Naive thymus-derived CD4-positive, alpha-beta T cell (primary cell): Measurements from ENCODE around the gene KRTAP13-3. TPM values are rescaled to one million over a fixed set of nuclear protein-coding genes. Genes with fewer than 3 reads are reported as not detected.

Source experiments
- ATAC-seq: fragments of 150-1000 bp; cut with Tn5 transposase; 2 replicates; pipeline ENCODE4 v1.10.0; 2021; ENCODE audit warnings: mild to moderate bottlenecking, moderate library complexity
- CTCF ChIA-PET: fragments of 350-600 bp; sonication (Branson Sonifier 250); formaldehyde crosslinking; loops from one replicate; lab custom pipeline; 2021; ENCODE audit warnings: antibody characterized with exemption; lab: Charles Lee
- POLR2A ChIA-PET: fragments of 350-600 bp; sonication (Branson Sonifier 250); formaldehyde crosslinking; loops from one replicate; lab custom pipeline; 2021; ENCODE audit warnings: antibody characterized with exemption, inconsistent platforms; lab: Charles Lee
- DNase-seq, 9 donors: peaks; one replicate each; pipeline versions ENCODE4 v3.0.0 to v3.0.0-alpha.2; 2020 to 2022; ENCODE audit warnings: mixed read lengths in 1 of 9
- H3K27ac ChIP-seq: one replicate; pipeline ENCODE4 v1.7.0; 2013; ENCODE audit warnings: mild to moderate bottlenecking, low read depth, low read length, moderate library complexity
- H3K27me3 ChIP-seq, 2 donors: one replicate each; pipeline ENCODE4 v1.7.0; 2013; ENCODE audit warnings: low read length in 2 of 2, mild to moderate bottlenecking in 2 of 2, moderate library complexity in 2 of 2; ENCODE audit not compliant: control insufficient read depth in 2 of 2, insufficient read depth in 2 of 2
- H3K36me3 ChIP-seq, 3 experiments: 1 replicate in 2 of 3; 2 replicates in 1 of 3; pipeline ENCODE4 v1.7.0; 2013; ENCODE audit warnings: low read length in 3 of 3, mild to moderate bottlenecking in 3 of 3, moderate library complexity in 1 of 3; ENCODE audit not compliant: insufficient read depth in 3 of 3, control insufficient read depth in 2 of 3
- H3K4me1 ChIP-seq, 2 donors: one replicate each; pipeline ENCODE4 v1.7.0; 2013; ENCODE audit warnings: low read length in 2 of 2, mild to moderate bottlenecking in 2 of 2, moderate library complexity in 1 of 2; ENCODE audit not compliant: control insufficient read depth in 2 of 2, insufficient read depth in 2 of 2
- H3K4me3 ChIP-seq: 2 replicates; pipeline ENCODE4 v1.7.0; 2013; ENCODE audit warnings: mild to moderate bottlenecking, low read length
- H3K9me3 ChIP-seq, 3 experiments: 1 replicate in 2 of 3; 2 replicates in 1 of 3; pipeline ENCODE4 v1.7.0; 2013; ENCODE audit warnings: low read length in 3 of 3; ENCODE audit not compliant: control insufficient read depth in 2 of 3
- H3K27ac Mint-ChIP-seq, 9 donors: one replicate each; pipeline ENCODE4 v1.8.0; 2020 to 2022; ENCODE audit warnings: mixed read lengths in 9 of 9, mild to moderate bottlenecking in 8 of 9, moderate library complexity in 5 of 9, inconsistent platforms in 2 of 9
- H3K27me3 Mint-ChIP-seq, 5 donors: one replicate each; pipeline ENCODE4 v1.8.0; 2021 to 2022; ENCODE audit warnings: mixed read lengths in 5 of 5, mild to moderate bottlenecking in 1 of 5
- H3K36me3 Mint-ChIP-seq, 5 donors: one replicate each; pipeline ENCODE4 v1.8.0; 2020 to 2022; ENCODE audit warnings: mixed read lengths in 5 of 5, mild to moderate bottlenecking in 3 of 5, inconsistent platforms in 1 of 5
- H3K4me1 Mint-ChIP-seq, 7 donors: one replicate each; pipeline ENCODE4 v1.8.0; 2020 to 2022; ENCODE audit warnings: mixed read lengths in 7 of 7, mild to moderate bottlenecking in 3 of 7, inconsistent platforms in 1 of 7
- H3K4me3 Mint-ChIP-seq, 10 donors: one replicate each; pipeline ENCODE4 v1.8.0; 2020 to 2022; ENCODE audit warnings: mild to moderate bottlenecking in 10 of 10, mixed read lengths in 10 of 10, moderate library complexity in 6 of 10, inconsistent platforms in 2 of 10
- H3K9me3 Mint-ChIP-seq, 11 donors: one replicate each; pipeline ENCODE4 v1.8.0; 2020 to 2022; ENCODE audit warnings: mixed read lengths in 11 of 11, mild to moderate bottlenecking in 4 of 11, inconsistent platforms in 1 of 11, moderate library complexity in 1 of 11
- intact Hi-C, 2 donors: fragments of 100-400 bp; cut with micrococcal nuclease; formaldehyde crosslinking; loops; one replicate each; pipeline ENCODE4 v1.15.1; 2023
- polyA plus RNA-seq, 2 donors: library from polyadenylated mRNA; unstranded; fragments of 300-500 nt; fragmentation: Illumina TruSeq; gene quantifications; one replicate each; pipeline ENCODE4 v1.2.3, GENCODE V29; 2021
- total RNA-seq, 6 experiments: library from RNA in 5 of 6; stranded (reverse) in 5 of 6; gene quantifications; 1 replicate in 5 of 6; 2 replicates in 1 of 6; pipeline ENCODE4 v1.2.3 and lab custom pipeline; 2021 to 2026

Gene KRTAP13-3
- total and polyA plus RNA-seq, 7 experiments from 2014 or later, result not detected

DNA sequence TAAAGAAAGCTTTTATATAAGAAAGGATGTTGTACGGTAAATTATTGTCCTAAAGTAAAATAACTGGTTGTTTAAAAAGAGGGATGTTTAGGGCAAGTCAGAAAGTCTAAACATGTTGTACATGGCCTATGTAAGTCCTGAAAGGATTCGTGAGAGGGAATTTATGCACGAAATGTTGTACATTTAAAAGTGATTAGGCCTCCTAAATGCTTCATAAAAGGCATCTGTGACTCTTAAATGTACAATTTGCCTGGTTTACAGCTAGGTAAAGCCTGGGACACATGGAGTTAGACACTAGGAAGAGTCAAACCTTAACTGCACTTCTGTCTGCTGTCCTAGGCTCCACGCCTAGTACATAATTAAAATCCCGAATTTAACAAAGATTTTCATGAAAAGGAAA is 9.7 kb downstream of the KRTAP13-3 start:
- Mint-ChIP-seq H3K36me3 (no peaks in the 10 kb centered on the region), H3K4me1 (no peaks in the 10 kb centered on the region), H3K4me3 (no peak overlapping the region), H3K27me3 (peaks cover 0 to 8% (median 0%) of the 10 kb centered on the region in 5 donors), H3K9me3 (peaks cover 0 to 14% (median 0%) of the 10 kb centered on the region in 11 donors), H3K27ac (no peak overlapping the region)
- H3K27ac ChIP-seq, result no peak overlapping the region
- POLR2A ChIA-PET, result interaction anchor here (0.7 kb wide), 1 partner anchor 20 kb away, joined by 3 read pairs; the partner anchor contains the start of gene KRTAP13-1
- H3K27me3 ChIP-seq, result no peaks in the 10 kb centered on the region
- DNase-seq (no peak), ATAC-seq (no peak)
- CTCF ChIA-PET, result no interaction called here
- no peak overlapping the region for H3K4me3 ChIP-seq
- H3K36me3 ChIP-seq, result no peaks in the 10 kb centered on the region
- intact Hi-C loops, result no loop called here
- peaks cover 0 to 4% (median 0%) of the 10 kb centered on the region in 3 experiments for H3K9me3 ChIP-seq
- no peaks in the 10 kb centered on the region for H3K4me1 ChIP-seq

DNA sequence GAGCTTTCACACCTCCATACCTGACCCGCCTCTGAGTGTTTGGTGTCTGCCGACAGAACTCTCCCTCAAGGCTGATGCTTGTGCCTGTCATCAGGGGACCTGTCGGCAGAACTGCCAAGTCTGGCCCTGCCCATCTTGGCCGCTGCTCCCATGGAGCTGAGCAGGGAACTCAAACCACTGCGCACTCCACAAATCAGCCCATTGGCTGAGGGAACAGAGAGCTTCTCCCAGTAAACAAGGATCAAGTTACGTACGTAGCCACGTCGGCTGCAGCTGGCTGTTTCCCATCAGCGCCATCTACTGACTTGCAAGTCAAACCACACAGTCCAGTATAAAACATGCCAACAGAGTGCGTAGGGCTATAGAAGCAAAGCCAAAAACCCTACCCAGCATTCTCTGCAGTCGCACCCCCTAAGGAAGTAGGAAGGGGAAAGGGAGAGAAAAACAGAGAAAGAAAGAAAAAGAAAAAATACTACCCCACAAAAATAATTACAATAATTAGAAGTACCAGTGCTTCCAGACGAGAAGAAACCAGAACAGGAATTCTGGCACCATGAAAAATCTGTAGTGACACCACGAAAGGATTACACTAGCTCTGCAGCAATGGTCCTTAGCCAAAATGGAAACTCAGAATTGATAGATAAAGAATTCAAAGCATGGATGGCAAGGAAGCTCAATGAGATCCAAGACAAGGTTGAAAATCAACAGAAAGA is 16.8 kb downstream of the KRTAP13-3 start:
- H3K36me3 ChIP-seq, result no peaks in the 10 kb centered on the region
- intact Hi-C loops, result no loop called here
- peaks cover 0 to 6% (median 0%) of the 10 kb centered on the region in 3 experiments for H3K9me3 ChIP-seq
- no peak overlapping the region for H3K4me3 ChIP-seq
- POLR2A ChIA-PET, result no interaction called here
- no peak for DNase-seq
- Mint-ChIP-seq H3K36me3 (peaks cover 0 to 6% (median 0%) of the 10 kb centered on the region in 5 donors), H3K9me3 (peaks cover 0 to 29% (median 8%) of the 10 kb centered on the region in 11 donors), H3K4me1 (peaks cover 0 to 4% (median 0%) of the 10 kb centered on the region in 7 donors), H3K4me3 (peak overlapping the region in 2 of 10 donors; percentile 39 to 68), H3K27ac (no peak overlapping the region), H3K27me3 (peaks cover 7 to 26% (median 20%) of the 10 kb centered on the region in 5 donors)
- no peaks in the 10 kb centered on the region for H3K27me3 ChIP-seq
- no peak overlapping the region for H3K27ac ChIP-seq
- no peak for ATAC-seq
- CTCF ChIA-PET, result no interaction called here
- H3K4me1 ChIP-seq, result no peaks in the 10 kb centered on the region

DNA sequence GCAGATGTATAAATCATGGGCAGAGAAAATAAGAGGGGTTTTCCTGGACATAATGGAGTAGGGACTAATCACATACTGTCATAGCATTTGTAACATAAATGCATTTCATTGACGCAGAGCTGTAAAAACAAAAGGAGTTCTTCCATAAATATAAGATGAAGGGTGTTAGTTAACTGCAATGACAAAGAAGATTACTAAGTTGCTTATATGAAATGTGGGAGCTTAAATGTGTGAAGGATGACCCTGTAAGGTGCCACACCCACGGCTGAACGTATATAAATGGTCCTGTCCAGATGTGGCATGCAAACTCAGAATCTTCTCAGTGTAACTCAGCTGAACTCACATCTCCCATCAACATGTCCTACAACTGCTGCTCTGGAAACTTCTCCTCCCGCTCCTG is 30.0 kb downstream of the KRTAP13-3 start, which contains the start of gene KRTAP13-1:
TSS of gene KRTAP13-1 (plus strand) at position 301 of the 400 bp plus-strand sequence. CDS start at position 357, 56 bp downstream.
- no peaks in the 10 kb centered on the region for H3K27me3 ChIP-seq
- peaks cover 0 to 12% (median 6%) of the 10 kb centered on the region in 5 donors for H3K27me3 Mint-ChIP-seq
- peaks cover 0 to 9% (median 0%) of the 10 kb centered on the region in 11 donors for H3K9me3 Mint-ChIP-seq
- H3K27ac Mint-ChIP-seq, result no peak within 1 kb of the TSS
- no peaks in the 10 kb centered on the region for H3K4me1 Mint-ChIP-seq
- ChIA-PET POLR2A (interaction anchor here (0.6 kb wide), 1 partner anchor 20 kb away, joined by 3 read pairs; no protein-coding TSS in a partner anchor), CTCF (no interaction called here)
- no peak for DNase-seq
- intact Hi-C loops, result no loop called here
- no peaks in the 10 kb centered on the region for H3K4me1 ChIP-seq
- H3K9me3 ChIP-seq, result no peaks in the 10 kb centered on the region
- no peak within 1 kb of the TSS for H3K4me3 ChIP-seq
- H3K27ac ChIP-seq, result no peak within 1 kb of the TSS
- H3K4me3 Mint-ChIP-seq, result no peak within 1 kb of the TSS
- no peaks in the 10 kb centered on the region for H3K36me3 ChIP-seq
- no peak for ATAC-seq
- H3K36me3 Mint-ChIP-seq, result no peaks in the 10 kb centered on the region

- peaks cover 0 to 21% (median 5%) of the 10 kb centered on the region in 11 donors for H3K9me3 Mint-ChIP-seq
- H3K4me3 Mint-ChIP-seq, result no peak overlapping the region
- POLR2A ChIA-PET, result no interaction called here
- CTCF ChIA-PET, result no interaction called here
- no peak for DNase-seq
- H3K4me3 ChIP-seq, result no peak overlapping the region
- no peaks in the 10 kb centered on the region for H3K36me3 ChIP-seq
- H3K36me3 Mint-ChIP-seq, result peaks cover 0 to 5% (median 0%) of the 10 kb centered on the region in 5 donors
- no peaks in the 10 kb centered on the region for H3K9me3 ChIP-seq
- H3K27ac Mint-ChIP-seq, result no peak overlapping the region
- ATAC-seq, result no peak
- intact Hi-C loops, result no loop called here
- peaks cover 0 to 18% (median 5%) of the 10 kb centered on the region in 5 donors for H3K27me3 Mint-ChIP-seq
- no peaks in the 10 kb centered on the region for H3K4me1 ChIP-seq
- no peaks in the 10 kb centered on the region for H3K27me3 ChIP-seq
- no peaks in the 10 kb centered on the region for H3K4me1 Mint-ChIP-seq
- no peak overlapping the region for H3K27ac ChIP-seq
Observed at GRCh38 chr21:30391492-30392025, 34.2 kb downstream of the KRTAP13-3 start.

DNA sequence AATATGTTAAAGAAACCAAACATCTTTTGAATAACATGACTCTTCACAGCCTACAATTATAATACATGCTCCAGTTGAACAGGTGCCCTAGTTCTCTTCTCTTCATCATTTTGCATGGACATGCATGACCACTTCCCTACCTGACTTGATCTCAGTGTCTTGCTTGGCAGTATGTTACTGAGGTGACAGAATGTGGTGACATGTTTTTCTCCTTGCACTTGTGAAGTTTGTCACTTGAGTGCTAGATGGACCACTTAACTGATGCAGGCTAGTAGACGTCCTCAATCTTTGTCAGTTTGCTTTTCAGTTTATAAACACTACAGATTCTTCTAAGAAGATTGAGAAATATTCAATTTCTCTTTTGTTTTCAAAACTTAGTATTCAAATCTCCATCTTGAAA is 43.5 kb downstream of the KRTAP13-3 start:
- H3K9me3 Mint-ChIP-seq, result peaks cover 0 to 6% (median 0%) of the 10 kb centered on the region in 11 donors
- H3K4me3 ChIP-seq, result no peak overlapping the region
- DNase-seq (no peak), ATAC-seq (no peak)
- H3K27me3 Mint-ChIP-seq, result peaks cover 0 to 23% (median 12%) of the 10 kb centered on the region in 5 donors
- ChIA-PET CTCF (no interaction called here), POLR2A (no interaction called here)
- H3K27me3 ChIP-seq, result no peaks in the 10 kb centered on the region
- H3K27ac ChIP-seq, result no peak overlapping the region
- H3K36me3 Mint-ChIP-seq, result no peaks in the 10 kb centered on the region
- H3K4me1 Mint-ChIP-seq, result no peaks in the 10 kb centered on the region
- no peaks in the 10 kb centered on the region for H3K36me3 ChIP-seq
- no peak overlapping the region for H3K4me3 Mint-ChIP-seq
- no peak overlapping the region for H3K27ac Mint-ChIP-seq
- no peaks in the 10 kb centered on the region for H3K4me1 ChIP-seq
- no peaks in the 10 kb centered on the region for H3K9me3 ChIP-seq
- intact Hi-C loops, result no loop called here
